GM12873 (cell line): ENCODE results near the gene PEX10.

Experiments used
- TF ChIP-seq, protein P1 (sequence below): IDR thresholded peaks from 2 replicates; pipeline ENCODE4 v1.5.1; 2012; ENCODE audit warnings: low read depth, mild to moderate bottlenecking, moderate library complexity, low read length, control low read depth; ENCODE audit not compliant: insufficient read depth; ENCODE audit errors: missing control alignments

PEX10 gene

DNA sequence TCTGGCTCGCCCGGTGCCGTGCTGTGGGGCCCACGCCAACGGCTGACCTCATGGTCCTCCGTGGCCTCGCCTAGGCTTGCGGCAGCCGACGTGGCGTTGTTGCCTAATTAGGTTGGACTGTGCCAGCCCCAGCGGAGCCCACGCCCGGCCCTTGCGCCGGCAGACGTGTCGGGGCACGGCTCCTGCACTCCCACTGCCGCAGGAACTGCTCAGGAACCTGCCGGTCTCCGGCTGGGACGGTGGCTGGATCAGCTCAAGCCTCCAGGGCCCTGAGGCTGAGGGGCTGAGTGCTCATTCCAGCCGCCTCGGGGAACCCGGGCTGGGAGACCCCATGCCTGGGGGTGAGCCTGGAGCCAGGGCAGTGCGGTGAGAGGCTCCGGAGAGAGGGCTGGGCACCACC, 16.1 kb upstream of the PEX10 start:
- TF ChIP-seq, protein P1, sequence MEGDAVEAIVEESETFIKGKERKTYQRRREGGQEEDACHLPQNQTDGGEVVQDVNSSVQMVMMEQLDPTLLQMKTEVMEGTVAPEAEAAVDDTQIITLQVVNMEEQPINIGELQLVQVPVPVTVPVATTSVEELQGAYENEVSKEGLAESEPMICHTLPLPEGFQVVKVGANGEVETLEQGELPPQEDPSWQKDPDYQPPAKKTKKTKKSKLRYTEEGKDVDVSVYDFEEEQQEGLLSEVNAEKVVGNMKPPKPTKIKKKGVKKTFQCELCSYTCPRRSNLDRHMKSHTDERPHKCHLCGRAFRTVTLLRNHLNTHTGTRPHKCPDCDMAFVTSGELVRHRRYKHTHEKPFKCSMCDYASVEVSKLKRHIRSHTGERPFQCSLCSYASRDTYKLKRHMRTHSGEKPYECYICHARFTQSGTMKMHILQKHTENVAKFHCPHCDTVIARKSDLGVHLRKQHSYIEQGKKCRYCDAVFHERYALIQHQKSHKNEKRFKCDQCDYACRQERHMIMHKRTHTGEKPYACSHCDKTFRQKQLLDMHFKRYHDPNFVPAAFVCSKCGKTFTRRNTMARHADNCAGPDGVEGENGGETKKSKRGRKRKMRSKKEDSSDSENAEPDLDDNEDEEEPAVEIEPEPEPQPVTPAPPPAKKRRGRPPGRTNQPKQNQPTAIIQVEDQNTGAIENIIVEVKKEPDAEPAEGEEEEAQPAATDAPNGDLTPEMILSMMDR: no peak

DNA sequence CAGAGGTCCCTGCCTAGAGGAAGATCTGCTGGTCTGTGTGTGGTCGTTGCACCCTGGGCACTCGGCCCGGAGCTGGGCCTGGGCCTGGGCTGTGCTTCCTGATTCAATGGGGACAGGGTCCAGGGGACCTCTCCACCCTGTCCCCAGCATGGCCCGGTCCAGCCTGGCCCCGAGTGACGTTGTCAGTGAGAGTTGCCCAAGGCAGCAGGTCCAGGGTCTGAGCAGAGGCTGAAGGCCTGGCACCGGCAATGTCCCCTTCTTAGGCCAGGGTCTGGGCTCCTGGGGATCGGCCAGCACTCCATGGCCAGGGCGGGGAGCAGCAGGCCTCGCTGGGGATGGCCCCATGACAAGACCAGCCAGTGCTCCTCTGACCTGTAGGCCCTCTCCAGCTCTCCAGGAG, 15.6 kb upstream of the PEX10 start:
- TF ChIP-seq, protein P1: no peak

DNA sequence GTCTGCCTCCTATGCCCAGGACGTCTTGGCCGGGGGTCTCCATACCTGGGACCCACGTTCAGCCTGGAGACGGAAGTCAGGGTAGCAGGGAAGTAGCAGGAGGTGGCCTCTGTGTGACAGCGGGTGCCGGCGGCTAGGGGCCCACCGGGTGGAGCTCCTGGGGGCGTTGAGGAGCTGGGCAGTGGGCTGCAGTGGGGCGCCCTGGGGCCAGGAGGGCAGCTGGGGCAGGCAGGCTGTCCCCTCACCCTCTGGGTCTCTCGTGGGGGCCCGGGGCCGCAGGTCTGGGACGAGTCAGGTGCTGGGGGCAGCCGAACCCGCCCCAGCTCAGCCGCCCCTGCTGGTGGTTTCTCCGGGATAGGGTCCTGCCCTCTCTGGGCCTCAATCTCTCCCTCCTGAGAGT, 14.7 kb upstream of the PEX10 start:
- TF ChIP-seq, protein P1: no peak

DNA sequence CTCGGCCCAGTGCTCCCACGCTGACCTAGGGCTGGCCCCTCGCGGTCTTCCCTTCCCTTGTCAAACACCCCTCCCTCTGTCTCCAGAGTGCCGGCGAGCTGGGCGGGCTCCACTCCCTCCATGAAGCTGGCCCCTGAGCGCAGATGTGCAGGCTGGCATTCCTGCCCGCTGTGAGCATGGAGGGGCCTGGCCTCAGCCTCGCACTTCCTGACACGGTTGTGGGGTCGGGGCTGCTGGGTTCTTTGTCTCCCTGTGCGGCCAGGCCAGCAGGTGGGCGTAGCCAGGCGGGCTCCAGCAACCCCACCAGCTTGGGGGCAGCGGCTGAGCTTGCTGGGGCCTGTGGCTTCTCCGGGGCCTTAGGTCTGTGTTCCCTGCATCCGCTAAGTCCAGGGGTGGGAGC, 14.2 kb upstream of the PEX10 start:
- TF ChIP-seq, protein P1: no peak

DNA sequence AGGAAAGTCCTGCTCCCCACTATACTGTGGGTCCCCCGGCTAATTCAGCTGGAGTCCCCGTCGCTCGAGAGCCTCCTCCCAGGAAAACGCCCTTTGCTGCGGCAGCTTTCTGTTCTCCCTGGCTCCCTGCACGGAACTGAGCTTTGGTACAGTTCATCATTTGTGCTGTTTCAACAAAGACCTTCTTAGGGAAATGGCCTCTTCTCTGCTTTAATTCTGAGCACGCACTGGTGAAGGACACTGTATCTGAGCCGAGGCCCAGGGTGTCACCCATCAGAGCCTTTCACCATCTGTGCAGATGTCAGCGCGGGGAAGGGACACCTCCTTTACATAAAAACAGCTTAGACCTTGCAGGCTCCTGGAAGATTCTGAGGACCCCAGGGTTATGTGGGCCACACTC, 13.5 kb upstream of the PEX10 start:
- TF ChIP-seq, protein P1: no peak

DNA sequence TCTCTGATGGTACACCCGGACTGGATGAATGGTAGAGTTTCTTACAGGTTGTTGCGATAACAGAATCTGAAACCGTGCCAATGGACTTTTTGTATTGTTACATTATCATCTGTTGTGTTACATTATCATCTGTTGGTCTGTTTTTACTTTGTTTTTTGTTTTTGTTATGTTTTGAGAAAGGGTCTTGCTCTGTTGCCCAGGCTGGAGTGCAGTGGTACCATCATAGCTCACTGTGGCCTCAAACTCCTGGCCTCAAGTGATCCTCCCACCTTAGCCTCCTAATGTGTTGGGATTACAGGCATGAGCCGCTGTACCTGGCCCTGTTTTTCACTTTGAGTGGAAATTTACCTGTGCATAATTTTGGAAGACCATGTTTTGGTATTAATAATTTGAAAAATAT, 10.2 kb upstream of the PEX10 start:
- TF ChIP-seq, protein P1: no peak

DNA sequence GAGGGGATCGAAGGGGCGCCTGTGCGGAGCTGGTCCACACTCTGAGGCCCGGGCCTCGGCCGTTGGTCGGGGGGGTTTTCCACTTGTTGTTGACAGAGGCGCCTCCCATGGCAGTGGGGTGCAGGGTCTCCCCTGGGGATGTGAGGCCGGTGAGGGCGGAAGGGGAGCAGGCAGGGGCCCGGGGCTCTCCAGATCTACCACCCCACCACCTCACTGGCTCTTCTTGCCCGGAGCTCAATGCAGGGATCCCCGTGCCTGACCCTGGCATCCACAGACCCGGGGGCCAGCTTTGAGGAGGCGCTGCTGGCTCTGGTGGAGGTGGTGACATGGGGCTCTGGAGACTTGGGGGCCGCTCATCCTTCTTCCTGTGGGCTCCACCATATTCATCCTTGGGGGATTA, 7.1 kb upstream of the PEX10 start:
- TF ChIP-seq, protein P1: no peak
